ENCODE measurements around the gene NPBWR2. TPM values are rescaled to one million over a fixed set of nuclear protein-coding genes. Genes with fewer than 3 reads are reported as not detected.

The NPBWR2 gene
- total RNA-seq, 1 donor, result not detected

DNA sequence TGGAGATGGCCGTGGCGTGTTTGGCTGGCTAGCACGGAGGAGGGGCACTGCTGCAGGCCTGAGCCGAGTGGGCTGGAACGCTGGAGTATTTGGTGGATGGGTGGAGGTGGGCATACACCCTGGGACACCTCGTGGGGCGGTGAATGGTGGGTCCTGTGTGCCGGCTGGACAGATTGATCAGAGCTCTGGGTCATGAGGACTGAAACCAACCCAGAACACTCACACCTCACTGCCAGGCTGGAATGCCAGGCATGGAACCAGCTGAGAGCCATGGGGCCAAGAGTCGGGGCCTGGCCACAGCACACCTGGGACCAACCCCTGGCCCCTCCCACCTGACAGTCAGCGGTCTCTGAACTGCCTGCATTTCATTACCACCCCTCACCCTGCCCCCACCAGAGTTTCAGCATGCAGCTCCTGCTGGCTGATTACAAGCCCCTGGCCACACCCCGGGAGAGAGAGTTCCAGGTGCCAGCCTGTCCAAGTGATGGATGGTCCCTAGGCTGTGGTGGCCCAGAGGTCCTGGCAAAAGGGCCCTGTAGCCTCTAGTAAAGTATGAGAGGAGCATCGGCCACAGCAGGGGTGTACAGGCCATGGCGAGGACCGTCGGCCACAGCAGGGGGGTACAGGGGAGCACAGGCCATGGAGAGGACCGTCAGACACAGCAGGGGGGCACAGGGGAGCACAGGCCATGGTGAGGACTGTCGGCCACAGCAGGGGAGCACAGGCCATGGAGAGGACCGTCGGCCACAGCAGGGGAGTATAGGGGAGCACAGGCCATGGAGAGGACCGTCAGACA lies 3.3 kb downstream of the NPBWR2 start:
- no peak overlapping the region for H3K4me3 ChIP-seq (ENCODE audit: low read depth, low read length)
- TF ChIP-seq, protein P1, sequence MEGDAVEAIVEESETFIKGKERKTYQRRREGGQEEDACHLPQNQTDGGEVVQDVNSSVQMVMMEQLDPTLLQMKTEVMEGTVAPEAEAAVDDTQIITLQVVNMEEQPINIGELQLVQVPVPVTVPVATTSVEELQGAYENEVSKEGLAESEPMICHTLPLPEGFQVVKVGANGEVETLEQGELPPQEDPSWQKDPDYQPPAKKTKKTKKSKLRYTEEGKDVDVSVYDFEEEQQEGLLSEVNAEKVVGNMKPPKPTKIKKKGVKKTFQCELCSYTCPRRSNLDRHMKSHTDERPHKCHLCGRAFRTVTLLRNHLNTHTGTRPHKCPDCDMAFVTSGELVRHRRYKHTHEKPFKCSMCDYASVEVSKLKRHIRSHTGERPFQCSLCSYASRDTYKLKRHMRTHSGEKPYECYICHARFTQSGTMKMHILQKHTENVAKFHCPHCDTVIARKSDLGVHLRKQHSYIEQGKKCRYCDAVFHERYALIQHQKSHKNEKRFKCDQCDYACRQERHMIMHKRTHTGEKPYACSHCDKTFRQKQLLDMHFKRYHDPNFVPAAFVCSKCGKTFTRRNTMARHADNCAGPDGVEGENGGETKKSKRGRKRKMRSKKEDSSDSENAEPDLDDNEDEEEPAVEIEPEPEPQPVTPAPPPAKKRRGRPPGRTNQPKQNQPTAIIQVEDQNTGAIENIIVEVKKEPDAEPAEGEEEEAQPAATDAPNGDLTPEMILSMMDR (IDR thresholded peaks at IDR 0.05; ENCODE audit: insufficient read depth, low read depth, low read length), result no peak
- no peak for DNase-seq (ENCODE audit: low read depth)

DNA sequence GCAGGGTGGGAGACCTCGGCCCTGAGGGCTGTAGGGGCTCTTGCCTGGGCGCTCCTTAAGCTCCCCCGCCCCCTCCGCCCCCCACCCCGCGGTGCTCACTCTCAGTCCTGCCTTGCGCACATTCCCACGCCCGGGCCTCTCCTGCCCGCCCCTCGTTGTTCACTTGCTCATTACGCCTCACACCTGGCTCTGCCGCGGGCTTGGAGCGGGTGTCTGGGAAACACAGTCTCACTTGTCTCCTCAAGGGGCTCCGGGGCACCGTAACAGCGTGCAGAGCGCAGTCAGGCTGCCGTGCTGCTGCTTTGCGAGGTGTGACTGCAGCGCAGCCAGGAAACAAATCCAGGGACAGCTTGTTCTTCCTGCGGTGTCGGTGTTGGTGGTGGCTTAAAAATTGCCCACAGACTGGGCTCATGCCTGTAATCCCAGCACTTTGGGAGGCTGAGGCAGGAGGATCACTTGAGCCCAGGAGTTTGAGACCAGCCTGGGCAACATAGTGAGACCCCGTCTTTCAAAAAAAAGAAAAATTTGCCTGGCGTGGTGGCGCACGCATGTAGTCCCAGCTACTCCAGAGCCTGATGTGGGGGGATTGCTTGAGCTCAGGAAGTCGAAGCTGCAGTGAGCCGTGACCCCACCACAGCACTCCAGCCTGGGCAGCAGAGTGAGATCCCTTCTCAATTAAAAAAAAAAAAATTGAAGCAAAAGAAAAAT lies 4.6 kb downstream of the NPBWR2 start:
- no peak for DNase-seq (ENCODE audit: low read depth)
- H3K4me3 ChIP-seq (ENCODE audit: low read depth, low read length), result no peak overlapping the region
- TF ChIP-seq, protein P1 (IDR thresholded peaks at IDR 0.05; ENCODE audit: insufficient read depth, low read depth, low read length), result no peak

DNA sequence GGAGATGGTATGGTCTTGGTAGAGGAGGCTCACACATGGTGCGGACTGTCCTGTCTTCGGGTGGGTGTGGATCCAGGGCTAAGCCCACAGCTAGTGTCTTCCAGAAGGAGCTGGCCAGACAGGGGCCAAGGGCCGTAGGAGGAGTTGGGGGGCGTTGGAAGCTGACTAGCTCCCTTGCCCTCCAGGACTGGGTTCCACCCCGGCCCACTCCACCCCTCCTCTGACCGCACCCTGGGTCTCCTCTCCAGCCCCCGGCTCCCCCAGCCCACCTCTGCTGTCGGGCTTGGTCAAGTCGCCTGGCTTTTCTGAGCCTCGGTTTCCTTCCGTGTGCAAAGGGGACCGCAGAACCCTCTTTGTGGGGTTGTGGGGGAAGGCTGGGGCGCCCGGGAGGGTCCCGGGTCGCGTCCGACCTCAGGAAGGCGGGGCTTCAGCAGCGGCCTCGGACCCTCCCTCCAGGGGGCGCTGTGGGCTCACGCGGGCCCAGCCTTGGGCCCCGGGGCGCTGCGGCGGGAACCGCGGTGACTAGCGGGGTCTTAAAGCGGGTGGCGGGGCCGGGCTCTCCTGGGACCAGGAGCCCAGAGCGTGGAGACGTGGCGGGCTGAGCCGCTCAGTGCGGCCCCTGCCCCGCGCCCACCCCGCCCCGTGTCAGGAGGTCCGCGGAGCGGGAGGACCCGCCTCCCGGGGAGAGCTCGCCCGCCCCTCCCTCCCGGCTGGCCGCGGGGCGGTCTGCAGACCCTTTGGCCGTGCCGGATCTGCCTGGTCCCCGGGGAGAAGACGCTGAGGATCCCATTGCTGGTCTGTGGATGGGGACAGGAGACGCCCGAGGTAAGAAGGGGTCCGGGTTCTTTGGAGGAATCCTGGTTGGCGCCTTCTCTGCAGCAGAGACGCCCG lies 5.4 kb downstream of the NPBWR2 start:
- TF ChIP-seq, protein P1 (IDR thresholded peaks at IDR 0.05; ENCODE audit: insufficient read depth, low read depth, low read length), result peak; percentile 65
- DNase-seq (ENCODE audit: low read depth), result peak; percentile 18
- peak overlapping the region; percentile 12 for H3K4me3 ChIP-seq (ENCODE audit: low read depth, low read length)

DNA sequence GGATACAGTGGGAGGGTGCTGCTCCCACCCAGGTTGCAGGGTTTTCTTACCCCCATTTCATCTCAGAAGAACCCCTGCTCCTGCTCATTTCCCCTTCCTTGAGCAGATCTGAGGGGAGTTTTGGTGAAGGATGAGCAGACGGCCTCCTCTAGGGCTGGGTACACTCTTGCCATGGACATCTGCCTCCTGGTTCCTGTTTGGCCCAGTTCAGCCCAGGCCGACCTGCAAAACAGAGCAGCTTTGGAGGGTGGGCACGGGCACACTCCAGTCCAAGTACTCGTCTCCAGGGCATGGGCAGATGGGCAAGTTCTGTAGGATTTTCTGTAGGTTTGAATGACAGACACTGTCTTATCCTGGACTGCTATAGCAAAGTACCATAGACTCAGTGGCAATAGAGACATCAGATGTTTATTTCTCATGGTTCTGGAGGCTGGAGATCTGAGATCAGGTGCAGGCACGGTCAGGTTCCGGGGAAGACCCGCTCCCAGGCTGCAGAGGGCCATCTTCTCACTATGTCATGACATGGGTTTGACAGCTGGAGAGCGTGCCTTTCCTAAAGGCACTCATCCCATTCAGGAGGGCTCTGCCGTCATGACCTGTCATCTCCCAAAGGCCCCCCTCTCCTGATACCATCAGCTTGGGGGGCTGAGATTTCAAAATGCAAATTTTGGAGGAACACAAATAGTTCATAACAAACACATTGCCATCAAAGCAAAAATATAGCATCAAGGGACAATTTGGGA lies 6.2 kb downstream of the NPBWR2 start:
- no peak for DNase-seq (ENCODE audit: low read depth)
- no peak overlapping the region for H3K4me3 ChIP-seq (ENCODE audit: low read depth, low read length)
- TF ChIP-seq, protein P1 (IDR thresholded peaks at IDR 0.05; ENCODE audit: insufficient read depth, low read depth, low read length), result no peak

DNA sequence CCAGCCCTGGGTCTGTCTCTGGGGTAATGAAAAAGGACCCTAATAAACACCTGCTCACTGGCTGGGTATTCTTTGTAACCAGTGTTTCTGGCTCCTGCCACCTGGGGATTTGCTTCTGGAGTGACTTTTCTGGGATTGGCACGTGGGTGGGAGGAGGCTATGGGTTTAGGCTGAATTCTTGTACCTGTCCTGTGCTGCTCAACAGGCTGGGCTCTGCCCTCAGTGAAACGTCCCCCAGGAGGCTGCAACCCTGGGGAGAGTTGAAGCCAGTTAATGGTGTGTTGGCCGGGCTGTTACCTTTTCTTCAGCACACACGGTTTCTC lies 6.8 kb downstream of the NPBWR2 start:
- DNase-seq (ENCODE audit: low read depth), result no peak
- no peak overlapping the region for H3K4me3 ChIP-seq (ENCODE audit: low read depth, low read length)
- TF ChIP-seq, protein P1 (IDR thresholded peaks at IDR 0.05; ENCODE audit: insufficient read depth, low read depth, low read length), result no peak

All from fibroblast of villous mesenchyme (primary cell).